Psoas muscle (tissue), 8 donors: Measurements from ENCODE around the gene RARRES2. TPM values are rescaled to one million over a fixed set of nuclear protein-coding genes. Genes with fewer than 3 reads are reported as not detected.

Experiments used
- ATAC-seq, 4 donors: fragments of 200-7000 bp; cut with Tn5 transposase; one replicate each; pipeline ENCODE4 v1.9.1; 2020; ENCODE audit warnings: moderate library complexity in 3 of 4, mild to moderate bottlenecking in 2 of 4
- DNase-seq, 2 donors: peaks; one replicate each; pipeline ENCODE4 v3.0.0-alpha.2; 2020
- H3K27ac ChIP-seq: fragments of 200-600 bp; one replicate; pipeline ENCODE4 v1.8.0; 2022
- H3K27me3 ChIP-seq, 3 donors: fragments of 200-600 bp in 1 of 3; one replicate each; pipeline versions ENCODE4 v1.6.1 to v1.8.0; 2013 to 2022; ENCODE audit warnings: low read length in 2 of 3, mild to moderate bottlenecking in 2 of 3, moderate library complexity in 1 of 3; ENCODE audit not compliant: insufficient read depth in 3 of 3
- H3K36me3 ChIP-seq, 2 donors: fragments of 200-600 bp in 1 of 2; one replicate each; pipeline versions ENCODE4 v1.6.1 to v1.8.0; 2013 to 2022; ENCODE audit warnings: low read depth in 1 of 2, mild to moderate bottlenecking in 1 of 2, moderate library complexity in 1 of 2; ENCODE audit not compliant: insufficient read depth in 1 of 2
- H3K4me1 ChIP-seq: fragments of 200-600 bp; one replicate; pipeline ENCODE4 v1.8.0; 2022
- H3K4me3 ChIP-seq: fragments of 200-600 bp; one replicate; pipeline ENCODE4 v1.8.0; 2022; ENCODE audit warnings: mild to moderate bottlenecking
- H3K9me3 ChIP-seq: fragments of 200-600 bp; one replicate; pipeline ENCODE4 v1.8.0; 2022
- WGBS, 3 donors: extraction: QIAGEN DNeasy Blood & Tissue Kit; methylation state at CpG; one replicate each; pipeline versions ENCODE4 v1.1.6 to v1.1.7; 2013; 5-methylcytosine and 5-hydroxymethylcytosine counted together
- intact Hi-C, 2 donors: fragments of 100-400 bp; cut with DNase I; formaldehyde crosslinking; loops; one replicate each; pipeline versions ENCODE4 v1.11.0 to v1.14.2; 2022
- polyA plus RNA-seq, 3 donors: library from polyadenylated mRNA; stranded (reverse); fragments of 200-250 nt; gene quantifications; one replicate each; pipeline ENCODE4 v1.2.3, GENCODE V29; 2013
- total RNA-seq, 4 donors: library from RNA; stranded (reverse); fragmentation: NEBNext Ultra II Directional in 2 of 4; extraction: Animal tissue kit (Norgen Biotek cat#: 25700) in 2 of 4; gene quantifications; one replicate each; pipeline versions ENCODE4 v1.2.1 to v1.2.4, GENCODE V29; 2021 to 2023
- TF ChIP-seq, protein P1 (sequence below): fragments of 200-600 bp; IDR thresholded peaks from one replicate; pipeline ENCODE4 v1.8.0; 2022; ENCODE audit warnings: antibody characterized with exemption
- donor health status: healthy with polysubstance abuse.
- donor health status: DM: no; HTN: no; CAD: no; lungs with moderate emphysema.
- donor health status: Bipolar disorder and iron deficiency.
- donor health status: healthy.
- donor health status: DM: yes; HTN: yes; CAD: no.
- donor health status: DM: no; HTN: no; CAD: no.
- donor health status: DM: no; HTN: no; CAD: no.
- donor health status: DM: yes; HTN: yes; CAD: no.

Gene RARRES2
- total and polyA plus RNA-seq, 7 donors, result 4.1 to 17.9 (median 7.3) TPM

DNA sequence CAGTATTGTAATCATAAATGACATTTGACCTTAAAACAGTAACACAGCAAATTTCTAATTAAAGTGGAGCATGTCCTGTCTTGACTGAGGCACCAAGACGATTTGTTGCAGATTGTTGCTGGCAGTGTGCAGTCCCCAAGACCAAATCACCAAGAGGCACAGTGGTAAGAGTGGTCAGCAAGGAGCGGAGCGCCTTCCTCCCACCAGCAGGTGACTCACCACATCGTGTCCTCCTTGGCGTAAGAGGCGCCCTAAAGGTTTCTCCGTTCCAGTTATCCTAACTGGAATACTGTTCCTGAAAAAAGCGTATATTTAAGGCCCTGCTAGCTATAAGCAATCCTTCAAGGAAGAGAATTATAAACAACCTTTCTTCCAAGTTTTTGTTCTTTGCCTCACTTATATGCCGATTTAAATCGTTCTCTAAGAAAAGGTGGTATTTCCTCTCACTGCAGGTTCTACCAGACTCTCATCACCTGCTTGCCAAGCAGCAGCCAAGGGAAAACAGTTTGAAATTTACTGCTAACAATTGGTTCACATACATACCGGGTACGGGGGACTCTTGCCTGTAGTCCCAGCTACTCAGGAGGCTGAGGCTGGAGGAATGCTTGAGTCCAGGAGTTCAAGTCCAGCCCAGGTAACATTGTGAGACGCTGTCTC lies 16.5 kb upstream of the RARRES2 start:
- intact Hi-C loops, result loop anchor here in 1 of 2 donors (2.0 kb wide), 2 partner anchors 31 to 63 kb away; no protein-coding TSS in a partner anchor
- H3K4me3 ChIP-seq, result no peak overlapping the region
- H3K27ac ChIP-seq, result peak overlapping the region; percentile 50
- WGBS, 3 donors, result 81 to 86% (median 82%) methylated on average over 13 of the region's 13 CpGs
- H3K9me3 ChIP-seq, result no peaks in the 10 kb centered on the region
- H3K27me3 ChIP-seq, result no peaks in the 10 kb centered on the region
- TF ChIP-seq, protein P1, sequence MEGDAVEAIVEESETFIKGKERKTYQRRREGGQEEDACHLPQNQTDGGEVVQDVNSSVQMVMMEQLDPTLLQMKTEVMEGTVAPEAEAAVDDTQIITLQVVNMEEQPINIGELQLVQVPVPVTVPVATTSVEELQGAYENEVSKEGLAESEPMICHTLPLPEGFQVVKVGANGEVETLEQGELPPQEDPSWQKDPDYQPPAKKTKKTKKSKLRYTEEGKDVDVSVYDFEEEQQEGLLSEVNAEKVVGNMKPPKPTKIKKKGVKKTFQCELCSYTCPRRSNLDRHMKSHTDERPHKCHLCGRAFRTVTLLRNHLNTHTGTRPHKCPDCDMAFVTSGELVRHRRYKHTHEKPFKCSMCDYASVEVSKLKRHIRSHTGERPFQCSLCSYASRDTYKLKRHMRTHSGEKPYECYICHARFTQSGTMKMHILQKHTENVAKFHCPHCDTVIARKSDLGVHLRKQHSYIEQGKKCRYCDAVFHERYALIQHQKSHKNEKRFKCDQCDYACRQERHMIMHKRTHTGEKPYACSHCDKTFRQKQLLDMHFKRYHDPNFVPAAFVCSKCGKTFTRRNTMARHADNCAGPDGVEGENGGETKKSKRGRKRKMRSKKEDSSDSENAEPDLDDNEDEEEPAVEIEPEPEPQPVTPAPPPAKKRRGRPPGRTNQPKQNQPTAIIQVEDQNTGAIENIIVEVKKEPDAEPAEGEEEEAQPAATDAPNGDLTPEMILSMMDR, result no peak
- no peaks in the 10 kb centered on the region for H3K36me3 ChIP-seq
- no peak for DNase-seq
- ATAC-seq, result peak in 2 of 4 donors; percentile 18 to 53
- H3K4me1 ChIP-seq, result peaks cover 18% of the 10 kb centered on the region

DNA sequence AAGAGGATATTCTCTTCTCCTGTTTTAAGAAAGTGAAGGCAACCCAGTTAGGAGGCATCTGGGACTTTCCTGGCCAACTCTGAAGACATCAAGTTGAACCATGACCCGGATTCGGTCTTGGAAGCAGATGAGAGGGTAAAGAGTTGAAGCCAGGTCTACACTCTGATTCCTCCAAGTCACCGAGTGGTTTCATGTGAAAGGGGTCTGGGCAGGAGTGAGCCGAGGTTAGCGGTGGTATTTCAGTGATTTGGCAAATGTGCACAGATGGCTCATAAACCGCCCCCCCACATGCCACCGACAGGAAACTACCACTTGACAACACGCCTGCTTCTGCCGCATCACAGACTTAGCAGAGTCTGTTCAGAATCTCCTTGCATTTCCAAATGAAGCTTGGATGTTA lies 15.8 kb upstream of the RARRES2 start:
- Histone ChIP-seq H3K4me3 (no peak overlapping the region), H3K36me3 (no peaks in the 10 kb centered on the region), H3K4me1 (peaks cover 14% of the 10 kb centered on the region), H3K27me3 (no peaks in the 10 kb centered on the region), H3K27ac (peak overlapping the region; percentile 50), H3K9me3 (no peaks in the 10 kb centered on the region)
- ATAC-seq (peak in 3 of 4 donors; percentile 53 to 75 (median 70)), DNase-seq (no peak)
- intact Hi-C loops, result loop anchor here in 1 of 2 donors (2.0 kb wide), 1 partner anchor 64 kb away; no protein-coding TSS in a partner anchor
- 20 to 42% (median 30%) methylated on average over 9 of the region's 9 CpGs for WGBS, 3 donors
- TF ChIP-seq, protein P1, result no peak

DNA sequence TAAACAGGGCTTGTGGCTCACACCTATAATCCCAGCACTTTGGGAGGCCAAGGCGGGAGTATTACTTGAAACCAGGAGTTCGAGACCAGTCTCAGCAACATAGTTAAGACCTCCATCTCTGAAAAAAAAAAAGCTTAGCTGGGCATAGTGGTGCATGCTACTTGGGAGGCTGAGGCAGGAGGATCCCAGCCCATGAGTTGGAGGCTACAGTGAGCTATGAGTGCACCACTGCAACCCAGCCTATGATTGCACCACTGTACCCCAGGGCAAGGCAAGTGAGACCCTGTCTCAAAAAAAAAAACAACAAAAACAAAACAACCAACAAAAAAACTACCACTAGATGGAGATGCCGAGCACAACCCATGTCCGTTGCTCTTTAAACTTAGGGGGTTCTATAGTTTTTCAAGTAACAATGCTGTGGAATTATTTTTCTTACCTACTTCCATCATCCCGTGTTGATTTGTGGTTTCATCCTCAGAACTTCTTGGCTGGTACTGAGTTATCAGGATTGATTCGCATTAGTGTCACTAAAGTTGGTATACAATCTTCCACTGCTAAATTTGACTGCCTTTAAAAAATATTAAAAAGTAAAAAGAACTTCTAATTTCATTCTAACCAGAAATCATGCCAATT lies 15.0 kb upstream of the RARRES2 start:
- DNase-seq, result no peak
- Histone ChIP-seq H3K4me3 (no peak overlapping the region), H3K4me1 (peaks cover 5% of the 10 kb centered on the region), H3K36me3 (no peaks in the 10 kb centered on the region), H3K9me3 (no peaks in the 10 kb centered on the region), H3K27me3 (no peaks in the 10 kb centered on the region), H3K27ac (no peak overlapping the region)
- intact Hi-C loops, result loop anchor here in 1 of 2 donors (2.0 kb wide), 1 partner anchor 64 kb away; no protein-coding TSS in a partner anchor
- ATAC-seq, result peak in 2 of 4 donors; percentile 59 to 63
- TF ChIP-seq, protein P1, result peak; percentile 67
- WGBS, 3 donors, result 28 to 38% (median 33%) methylated on average over 6 of the region's 6 CpGs

DNA sequence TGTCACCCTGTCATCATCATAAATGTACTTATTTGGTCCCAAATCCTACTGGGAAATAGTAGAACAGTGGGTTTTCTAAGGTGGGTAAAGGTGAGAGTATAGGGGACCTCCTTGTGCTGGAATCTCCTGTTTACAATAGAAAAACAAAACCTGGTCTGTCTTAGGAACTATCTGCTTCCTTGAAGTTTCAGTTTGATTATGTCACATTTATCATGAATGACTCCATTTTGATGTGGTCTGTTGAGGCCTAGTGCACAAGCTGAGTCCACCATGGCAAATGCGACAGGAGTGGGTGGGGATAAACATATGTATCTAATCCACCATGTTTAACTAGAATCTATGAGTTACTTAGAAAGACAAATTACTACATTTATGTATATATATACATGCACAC lies 14.2 kb upstream of the RARRES2 start:
- Histone ChIP-seq H3K27ac (no peak overlapping the region), H3K4me3 (no peak overlapping the region), H3K4me1 (no peaks in the 10 kb centered on the region), H3K36me3 (no peaks in the 10 kb centered on the region), H3K27me3 (no peaks in the 10 kb centered on the region), H3K9me3 (no peaks in the 10 kb centered on the region)
- 78 to 92% (median 79%) methylated on average over 1 of the region's 1 CpG for WGBS, 3 donors
- TF ChIP-seq, protein P1, result no peak
- ATAC-seq (no peak), DNase-seq (no peak)
- intact Hi-C loops, result loop anchor here in 1 of 2 donors (2.0 kb wide), 1 partner anchor 65 kb away; no protein-coding TSS in a partner anchor
